Activated CD4-positive, alpha-beta T cell treated with anti-CD3 and anti-CD28 coated beads, Interleukin-2, amount 50 U/mL, for 24 hours (primary cell): ENCODE measurements around the gene COA8.
"Not testable (repeated sequence)": the region's sequence is repeated elsewhere in the genome, so short reads cannot be mapped to it uniquely, and the experiment has no call there.

Source experiments
- DNase-seq, 2 donors: peaks; one replicate each; pipeline ENCODE4 v3.0.0-alpha.2; 2020; ENCODE audit warnings: low read depth in 1 of 2, low spot score in 1 of 2

Gene COA8

GRCh38 chr14:103525430-103526246 lies 37.1 kb upstream of the COA8 start:
- DNase-seq, result not testable (repeated sequence)

- DNase-seq, result no peak
Observed at GRCh38 chr14:103526247-103526913, 36.4 kb upstream of the COA8 start.

GRCh38 chr14:103526914-103527248 lies 35.9 kb upstream of the COA8 start:
- no peak for DNase-seq

GRCh38 chr14:103527408-103528145 lies 35.2 kb upstream of the COA8 start:
- DNase-seq, result no peak

- DNase-seq, result no peak
Observed at GRCh38 chr14:103528146-103528586, 34.6 kb upstream of the COA8 start.

GRCh38 chr14:103528587-103529382 lies 34.0 kb upstream of the COA8 start, which contains the start of gene TRMT61A:
Gene TRMT61A, plus strand, starts transcription at chr14:103529196. Its CDS starts 783 bp downstream, at chr14:103529979.
- peak; percentile 64 to 69 for DNase-seq

GRCh38 chr14:103529383-103530365 lies 33.1 kb upstream of the COA8 start:
- DNase-seq, result no peak

- DNase-seq, result no peak
Observed at GRCh38 chr14:103530390-103530789, 32.4 kb upstream of the COA8 start.

- DNase-seq, result no peak
Observed at GRCh38 chr14:103530831-103531230, 31.9 kb upstream of the COA8 start.

- no peak for DNase-seq
Observed at GRCh38 chr14:103531421-103532215, 31.1 kb upstream of the COA8 start.

GRCh38 chr14:103532216-103533136 lies 30.3 kb upstream of the COA8 start:
- DNase-seq, result no peak

- DNase-seq, result no peak
Observed at GRCh38 chr14:103533137-103533998, 29.4 kb upstream of the COA8 start.

GRCh38 chr14:103533999-103534575 lies 28.7 kb upstream of the COA8 start:
- DNase-seq, result no peak

GRCh38 chr14:103534576-103535061 lies 28.1 kb upstream of the COA8 start:
- DNase-seq, result no peak

- no peak for DNase-seq
Observed at GRCh38 chr14:103535081-103535890, 27.5 kb upstream of the COA8 start.
